22Rv1 (cell line): Measurements from ENCODE around the gene NEB.

Experiments used
- H3K27ac ChIP-seq: fragments of 450-650 bp; 2 replicates; pipeline ENCODE4 v1.5.1; 2017
- CTCF ChIP-seq: fragments of 450-650 bp; IDR thresholded peaks from 2 replicates; pipeline ENCODE4 v1.5.1; 2017; ENCODE audit warnings: mild to moderate bottlenecking
- ZFX ChIP-seq: fragments of 450-650 bp; IDR thresholded peaks from 2 replicates; pipeline ENCODE4 v1.6.1; 2017; ENCODE audit warnings: antibody characterized with exemption, borderline replicate concordance

Gene NEB

GRCh38 chr2:151437630-151438029 lies 296.6 kb downstream of the NEB start:
- TF ChIP-seq CTCF, result peak; percentile 61
- TF ChIP-seq ZFX, result no peak
- H3K27ac ChIP-seq, result no peak overlapping the region
